Natural killer cell (primary cell): ENCODE measurements around the gene CCDC112. TPM values are rescaled to one million over a fixed set of nuclear protein-coding genes. Genes with fewer than 3 reads are reported as not detected.
"Not testable (repeated sequence)": the region's sequence is repeated elsewhere in the genome, so short reads cannot be mapped to it uniquely, and the experiment has no call there.

ENCODE experiments used
- ATAC-seq, 3 donors: fragments of 150-1000 bp in 2 of 3; fragments of 200-7000 bp in 1 of 3; cut with Tn5 transposase; 1 replicate in 1 of 3; 2 replicates in 2 of 3; pipeline ENCODE4 v1.10.0; 2021; ENCODE audit warnings: mild to moderate bottlenecking in 2 of 3, moderate library complexity in 2 of 3
- DNase-seq, 2 donors: peaks; one replicate each; pipeline versions ENCODE4 v3.0.0 to v3.0.0-alpha.2; 2013 to 2021; ENCODE audit warnings: mixed read lengths in 1 of 2
- H3K27ac ChIP-seq: one replicate; pipeline ENCODE4 v1.5.1; 2013; ENCODE audit warnings: mild to moderate bottlenecking, low read length
- H3K27me3 ChIP-seq: one replicate; pipeline ENCODE4 v1.6.1; 2013; ENCODE audit warnings: low read length; ENCODE audit not compliant: control insufficient read depth, insufficient read depth
- H3K36me3 ChIP-seq: one replicate; pipeline ENCODE4 v1.6.1; 2013; ENCODE audit warnings: low read length; ENCODE audit not compliant: control insufficient read depth, insufficient read depth
- H3K4me1 ChIP-seq: one replicate; pipeline ENCODE4 v1.6.1; 2013; ENCODE audit warnings: low read length; ENCODE audit not compliant: control insufficient read depth, insufficient read depth
- H3K4me3 ChIP-seq: one replicate; pipeline ENCODE4 v1.5.1; 2013; ENCODE audit warnings: low read length
- H3K9me3 ChIP-seq: one replicate; pipeline ENCODE4 v1.6.1; 2013; ENCODE audit warnings: low read length; ENCODE audit not compliant: control insufficient read depth, insufficient read depth
- H3K27ac Mint-ChIP-seq, 2 donors: one replicate each; pipeline ENCODE4 v1.8.0; 2022; ENCODE audit warnings: mild to moderate bottlenecking in 2 of 2, mixed read lengths in 2 of 2, moderate library complexity in 1 of 2
- H3K27me3 Mint-ChIP-seq, 2 donors: one replicate each; pipeline ENCODE4 v1.8.0; 2022; ENCODE audit warnings: low read depth in 2 of 2, mixed read lengths in 2 of 2
- H3K36me3 Mint-ChIP-seq: one replicate; pipeline ENCODE4 v1.8.0; 2022; ENCODE audit warnings: mixed read lengths
- H3K4me1 Mint-ChIP-seq, 2 donors: one replicate each; pipeline ENCODE4 v1.8.0; 2022; ENCODE audit warnings: mixed read lengths in 2 of 2
- H3K4me3 Mint-ChIP-seq: one replicate; pipeline ENCODE4 v1.8.0; 2022; ENCODE audit warnings: mild to moderate bottlenecking, moderate library complexity, mixed read lengths
- H3K9me3 Mint-ChIP-seq, 2 donors: one replicate each; pipeline ENCODE4 v1.8.0; 2022; ENCODE audit warnings: mixed read lengths in 2 of 2
- WGBS: methylation state at CpG from one replicate; pipeline ENCODE4 v1.1.7; 2013; ENCODE audit warnings: missing lambda C conversion rate; ENCODE audit not compliant: insufficient coverage; 5-methylcytosine and 5-hydroxymethylcytosine counted together
- intact Hi-C: fragments of 100-400 bp; cut with micrococcal nuclease; formaldehyde crosslinking; loops from one replicate; pipeline ENCODE4 v1.14.2; 2022
- total RNA-seq, 4 donors: library from RNA; stranded (reverse); fragments of 120-200 nt in 1 of 4; gene quantifications; one replicate each; pipeline versions ENCODE4 v1.2.3 to v1.2.4, GENCODE V29; 2013 to 2022
- TF ChIP-seq, protein P1 (sequence below): fragments of 200-600 bp; IDR thresholded peaks from one replicate; pipeline ENCODE4 v1.8.0; 2022; ENCODE audit warnings: antibody characterized with exemption

Gene CCDC112
- total RNA-seq, 3 donors from 2014 or later (not counting 1 experiment from before 2014, with no cell fraction given) = 2.5 to 3.7 (median 3.1) TPM

DNA sequence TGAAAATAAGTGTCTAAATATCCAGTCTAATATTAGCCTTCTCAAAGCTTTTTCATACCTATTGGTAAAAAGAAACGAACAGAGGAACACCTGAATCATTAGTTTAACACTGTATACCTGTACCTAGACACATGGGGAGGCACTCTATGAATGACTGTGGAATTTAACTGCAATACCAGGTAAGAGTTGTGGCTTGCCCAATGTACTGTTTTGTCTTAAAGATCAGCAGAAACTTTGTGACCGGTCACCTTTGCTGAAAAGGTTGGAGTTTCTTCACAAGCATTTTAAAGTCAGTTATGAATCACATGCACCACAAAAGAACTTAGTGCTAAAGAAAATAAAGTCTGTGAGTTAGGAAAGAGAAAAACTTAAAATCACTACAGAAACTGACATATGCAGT is 36.2 kb downstream of the CCDC112 start:
- Mint-ChIP-seq H3K9me3 (no peaks in the 10 kb centered on the region), H3K4me3 (no peak overlapping the region), H3K36me3 (peaks cover 6% of the 10 kb centered on the region), H3K4me1 (peaks cover 68 to 70% of the 10 kb centered on the region in 2 donors), H3K27me3 (no peaks in the 10 kb centered on the region), H3K27ac (no peak overlapping the region)
- no peak for ATAC-seq
- Histone ChIP-seq H3K4me1 (peaks cover 8% of the 10 kb centered on the region), H3K4me3 (no peak overlapping the region), H3K36me3 (peaks cover 8% of the 10 kb centered on the region), H3K27ac (no peak overlapping the region), H3K27me3 (no peaks in the 10 kb centered on the region), H3K9me3 (no peaks in the 10 kb centered on the region)
- WGBS = 80% methylated on average over 1 of the region's 2 CpGs
- DNase-seq = no peak
- TF ChIP-seq, protein P1, sequence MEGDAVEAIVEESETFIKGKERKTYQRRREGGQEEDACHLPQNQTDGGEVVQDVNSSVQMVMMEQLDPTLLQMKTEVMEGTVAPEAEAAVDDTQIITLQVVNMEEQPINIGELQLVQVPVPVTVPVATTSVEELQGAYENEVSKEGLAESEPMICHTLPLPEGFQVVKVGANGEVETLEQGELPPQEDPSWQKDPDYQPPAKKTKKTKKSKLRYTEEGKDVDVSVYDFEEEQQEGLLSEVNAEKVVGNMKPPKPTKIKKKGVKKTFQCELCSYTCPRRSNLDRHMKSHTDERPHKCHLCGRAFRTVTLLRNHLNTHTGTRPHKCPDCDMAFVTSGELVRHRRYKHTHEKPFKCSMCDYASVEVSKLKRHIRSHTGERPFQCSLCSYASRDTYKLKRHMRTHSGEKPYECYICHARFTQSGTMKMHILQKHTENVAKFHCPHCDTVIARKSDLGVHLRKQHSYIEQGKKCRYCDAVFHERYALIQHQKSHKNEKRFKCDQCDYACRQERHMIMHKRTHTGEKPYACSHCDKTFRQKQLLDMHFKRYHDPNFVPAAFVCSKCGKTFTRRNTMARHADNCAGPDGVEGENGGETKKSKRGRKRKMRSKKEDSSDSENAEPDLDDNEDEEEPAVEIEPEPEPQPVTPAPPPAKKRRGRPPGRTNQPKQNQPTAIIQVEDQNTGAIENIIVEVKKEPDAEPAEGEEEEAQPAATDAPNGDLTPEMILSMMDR = no peak
- intact Hi-C loops = loop anchor here (5.0 kb wide), 1 partner anchor 158 kb away; no protein-coding TSS in a partner anchor

DNA sequence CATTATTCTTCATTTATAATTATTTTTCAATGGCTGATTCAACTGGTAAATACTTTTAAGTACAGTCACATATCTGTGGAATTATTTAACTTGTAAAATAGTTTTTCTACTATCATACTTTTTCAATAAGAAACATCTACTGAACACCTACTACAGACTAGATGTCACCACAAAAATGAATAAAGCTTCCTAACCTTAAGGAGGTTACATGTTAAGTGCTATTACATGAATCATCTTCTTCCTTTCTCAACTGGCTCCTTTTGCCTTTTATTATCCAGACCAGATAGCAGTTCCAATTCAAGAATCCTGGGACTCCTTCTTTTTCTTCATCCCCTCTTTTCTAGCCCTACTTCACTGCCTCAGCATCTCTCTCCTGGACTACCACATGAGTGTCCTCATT is 38.5 kb downstream of the CCDC112 start:
- H3K4me1 Mint-ChIP-seq = peaks cover 74 to 79% of the 10 kb centered on the region in 2 donors
- H3K9me3 Mint-ChIP-seq = no peaks in the 10 kb centered on the region
- Histone ChIP-seq H3K27ac (no peak overlapping the region), H3K4me3 (no peak overlapping the region), H3K36me3 (peaks cover 8% of the 10 kb centered on the region), H3K4me1 (peaks cover 8% of the 10 kb centered on the region), H3K27me3 (no peaks in the 10 kb centered on the region), H3K9me3 (no peaks in the 10 kb centered on the region)
- DNase-seq (no peak), ATAC-seq (no peak)
- H3K27ac Mint-ChIP-seq = peak overlapping the region in 1 of 2 donors; percentile 32
- H3K36me3 Mint-ChIP-seq = peaks cover 4% of the 10 kb centered on the region
- intact Hi-C loops = no loop called here
- H3K4me3 Mint-ChIP-seq = no peak overlapping the region
- no peaks in the 10 kb centered on the region for H3K27me3 Mint-ChIP-seq
- TF ChIP-seq, protein P1 = no peak

DNA sequence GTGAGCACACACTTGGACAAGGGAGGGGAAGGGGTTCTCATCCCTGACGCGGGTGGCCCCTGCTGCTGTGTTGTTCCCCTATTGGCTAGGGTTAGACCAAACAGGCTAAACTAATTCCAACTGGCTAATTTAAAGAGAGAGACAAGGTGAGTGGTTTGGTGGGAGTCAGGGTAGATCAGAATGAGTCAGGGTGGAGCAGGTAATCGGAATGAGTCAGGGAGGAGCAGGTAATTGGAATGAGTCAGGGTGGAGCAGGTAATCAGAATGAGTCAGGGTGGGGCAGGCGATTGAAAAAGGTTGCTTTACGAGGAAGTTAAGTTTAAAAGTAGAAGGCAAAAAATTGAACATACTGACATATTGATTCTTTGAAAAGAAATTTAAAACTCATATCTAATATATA is 47.1 kb downstream of the CCDC112 start:
- H3K27me3 ChIP-seq, H3K4me3 Mint-ChIP-seq, H3K27ac ChIP-seq, ATAC-seq, DNase-seq, H3K27ac Mint-ChIP-seq, intact Hi-C loops, H3K4me3 ChIP-seq, H3K36me3 ChIP-seq, H3K9me3 Mint-ChIP-seq, H3K9me3 ChIP-seq, H3K4me1 ChIP-seq, H3K36me3 Mint-ChIP-seq, H3K27me3 Mint-ChIP-seq: not testable (repeated sequence)
- 83% methylated on average over 4 of the region's 5 CpGs for WGBS
- peaks cover 29 to 33% of the 10 kb centered on the region in 2 donors for H3K4me1 Mint-ChIP-seq

DNA sequence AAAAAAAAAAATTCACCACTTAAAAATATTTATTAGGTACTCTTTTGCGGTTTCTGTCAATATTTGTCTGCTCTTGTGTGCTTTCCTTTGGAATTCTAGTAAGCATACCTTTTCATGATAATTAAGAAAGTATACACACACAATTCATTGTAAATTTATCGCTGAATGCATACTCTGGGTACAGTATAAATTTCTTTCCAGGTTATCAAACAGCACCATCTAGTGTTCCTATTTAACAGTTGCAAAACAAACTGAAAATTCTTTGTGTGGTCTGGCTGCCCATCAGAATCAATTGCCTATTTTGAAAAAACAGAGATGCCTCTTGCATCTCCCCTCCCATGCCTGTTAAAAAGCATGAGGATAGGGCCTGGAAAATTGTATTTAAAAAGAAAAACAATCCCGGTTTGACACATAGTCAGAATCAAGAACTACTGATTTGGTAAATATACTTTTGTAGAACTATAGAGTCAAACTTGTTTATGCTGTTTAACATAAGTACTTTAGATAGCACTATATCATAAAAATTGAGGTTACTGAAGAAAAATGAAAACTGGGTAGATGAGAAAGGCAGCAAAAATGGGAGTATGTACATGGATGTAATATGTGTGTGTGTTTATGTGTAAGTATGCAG is 50.0 kb downstream of the CCDC112 start:
- H3K9me3 ChIP-seq = no peaks in the 10 kb centered on the region
- no peaks in the 10 kb centered on the region for H3K4me1 ChIP-seq
- H3K4me3 ChIP-seq = no peak overlapping the region
- Mint-ChIP-seq H3K36me3 (no peaks in the 10 kb centered on the region), H3K4me1 (peaks cover 31 to 40% of the 10 kb centered on the region in 2 donors), H3K27ac (no peak overlapping the region), H3K4me3 (no peak overlapping the region), H3K9me3 (no peaks in the 10 kb centered on the region), H3K27me3 (no peaks in the 10 kb centered on the region)
- no peaks in the 10 kb centered on the region for H3K27me3 ChIP-seq
- no peak overlapping the region for H3K27ac ChIP-seq
- peaks cover 6% of the 10 kb centered on the region for H3K36me3 ChIP-seq
- 29% methylated on average over 1 of the region's 3 CpGs for WGBS
- TF ChIP-seq, protein P1 = peak; percentile 90
- intact Hi-C loops = loop anchor here (1.0 to 2.0 kb wide), 2 partner anchors 148 to 1634 kb away; no protein-coding TSS in a partner anchor
- ATAC-seq (peak; percentile 64 to 77 (median 72)), DNase-seq (peak in 1 of 2 donors; percentile 60)
